H1 (cell line): ENCODE results near the gene APOL6. TPM values are rescaled to one million over a fixed set of nuclear protein-coding genes. Genes with fewer than 3 reads are reported as not detected.

Experiments
- CTCF ChIA-PET: fragments of 300-600 bp; sonication (Branson Sonifier 250); formaldehyde crosslinking; loops from one replicate; lab custom pipeline; 2021; ENCODE audit not compliant: partially characterized antibody; lab: Charles Lee
- POLR2A ChIA-PET: fragments of 300-600 bp; sonication (Branson Sonifier 250); formaldehyde crosslinking; loops from one replicate; lab custom pipeline; 2021; ENCODE audit warnings: inconsistent platforms; ENCODE audit not compliant: partially characterized antibody; lab: Charles Lee
- DNase-seq, 2 experiments: peaks; one replicate each; pipeline versions ENCODE4 v3.0.0 to v3.0.0-alpha.2; 2010 to 2022; ENCODE audit warnings: low spot score in 2 of 2, low read depth in 1 of 2, mixed read lengths in 1 of 2
- FAIRE-seq: peaks from 2 replicates; lab custom pipeline; 2011; peaks lifted over from hg19 to GRCh38; lab: Jason Lieb, UNC
- H2AFZ ChIP-seq: 2 replicates; pipeline ENCODE4 v1.8.1; 2012; ENCODE audit warnings: low read length, inconsistent platforms
- H2AK5ac ChIP-seq: 2 replicates; pipeline ENCODE4 v1.6.1; 2013; ENCODE audit warnings: low read depth, low read length
- H2BK120ac ChIP-seq: replicated peaks from 2 replicates; pipeline ENCODE3; 2013; ENCODE audit warnings: low read depth, low read length, inconsistent platforms
- H2BK12ac ChIP-seq: 2 replicates; pipeline ENCODE4 v1.6.1; 2013; ENCODE audit warnings: low read depth, low read length
- H2BK15ac ChIP-seq: 2 replicates; pipeline ENCODE4 v1.6.1; 2013; ENCODE audit warnings: low read length
- H2BK20ac ChIP-seq: 2 replicates; pipeline ENCODE4 v1.6.1; 2013; ENCODE audit warnings: low read length
- H2BK5ac ChIP-seq: 2 replicates; pipeline ENCODE4 v1.6.1; 2013; ENCODE audit warnings: low read depth, low read length
- H3K14ac ChIP-seq: 2 replicates; pipeline ENCODE4 v1.6.1; 2013; ENCODE audit warnings: inconsistent platforms; ENCODE audit not compliant: insufficient read length
- H3K18ac ChIP-seq: 2 replicates; pipeline ENCODE4 v1.6.1; 2013; ENCODE audit warnings: low read length; ENCODE audit errors: extremely low read depth
- H3K23ac ChIP-seq: 2 replicates; pipeline ENCODE4 v1.6.1; 2013; ENCODE audit warnings: inconsistent platforms; ENCODE audit not compliant: insufficient read length
- H3K23me2 ChIP-seq: 2 replicates; pipeline ENCODE4 v1.6.1; 2013; ENCODE audit warnings: low read depth, low read length
- H3K27ac ChIP-seq: 2 replicates; pipeline ENCODE4 v1.6.1; 2011; ENCODE audit warnings: low read depth, low read length, inconsistent platforms
- H3K27me3 ChIP-seq, 4 experiments: replicated peaks in 1 of 4; 1 replicate in 1 of 4; 2 replicates in 3 of 4; pipeline versions ENCODE4 v1.6.1 to v1.8.1; 2011 to 2013; ENCODE audit warnings: low read length in 3 of 4, mild to moderate bottlenecking in 3 of 4, inconsistent platforms in 2 of 4, mixed read lengths in 2 of 4, moderate library complexity in 1 of 4; ENCODE audit not compliant: control insufficient read depth in 3 of 4, insufficient read depth in 3 of 4; ENCODE audit errors: extremely low read depth in 1 of 4
- H3K36me3 ChIP-seq, 4 experiments: 2 replicates each; pipeline versions ENCODE4 v1.6.1 to v1.8.1; 2011 to 2013; ENCODE audit warnings: mild to moderate bottlenecking in 4 of 4, low read length in 3 of 4, moderate library complexity in 2 of 4, control low read depth in 1 of 4, inconsistent platforms in 1 of 4; ENCODE audit not compliant: insufficient read depth in 4 of 4, control insufficient read depth in 2 of 4
- H3K4ac ChIP-seq: replicated peaks from 2 replicates; pipeline ENCODE3; 2013; ENCODE audit warnings: low read length, low read depth, mixed read lengths, inconsistent platforms; ENCODE audit not compliant: insufficient read length
- H3K4me1 ChIP-seq, 4 experiments: replicated peaks in 1 of 4; 1 replicate in 1 of 4; 2 replicates in 3 of 4; pipeline versions ENCODE4 v1.6.1 to v1.8.1; 2011 to 2013; ENCODE audit warnings: low read length in 3 of 4, inconsistent platforms in 2 of 4, mixed read lengths in 1 of 4; ENCODE audit not compliant: insufficient read depth in 4 of 4, control insufficient read depth in 3 of 4
- H3K4me2 ChIP-seq, 2 experiments: 2 replicates each; pipeline versions ENCODE4 v1.6.1 to v1.8.1; 2011 to 2013; ENCODE audit warnings: low read depth in 2 of 2, low read length in 2 of 2, control low read depth in 1 of 2, inconsistent platforms in 1 of 2, mild to moderate bottlenecking in 1 of 2; ENCODE audit not compliant: insufficient read depth in 1 of 2
- H3K4me3 ChIP-seq, 4 experiments: fragments of 200-600, 300-600 bp in 1 of 4; sonication (generic), shearing (Covaris generic), sonication (Bioruptor Twin) in 1 of 4; 2 replicates each; pipeline versions ENCODE4 v1.5.1 to v1.8.1; 2011 to 2016; ENCODE audit warnings: low read length in 4 of 4, low read depth in 3 of 4, control low read depth in 2 of 4, inconsistent platforms in 2 of 4, mild to moderate bottlenecking in 2 of 4, mixed read lengths in 1 of 4, moderate library complexity in 1 of 4; ENCODE audit not compliant: insufficient read depth in 2 of 4; ENCODE audit errors: extremely low read depth in 1 of 4
- H3K56ac ChIP-seq: replicated peaks from 2 replicates; pipeline ENCODE3; 2013; ENCODE audit warnings: low read depth, mild to moderate bottlenecking, mixed read lengths, low read length, inconsistent platforms; ENCODE audit not compliant: insufficient read length
- H3K79me1 ChIP-seq: 2 replicates; pipeline ENCODE4 v1.6.1; 2013; ENCODE audit warnings: low read depth, low read length, control low read depth
- H3K79me2 ChIP-seq, 2 experiments: 2 replicates each; pipeline versions ENCODE4 v1.6.1 to v1.8.1; 2012 to 2013; ENCODE audit warnings: low read length in 2 of 2, mild to moderate bottlenecking in 2 of 2, inconsistent platforms in 1 of 2; ENCODE audit not compliant: insufficient read depth in 2 of 2, control insufficient read depth in 1 of 2
- H3K9ac ChIP-seq, 4 experiments: replicated peaks in 1 of 4; 1 replicate in 1 of 4; 2 replicates in 3 of 4; pipeline versions ENCODE4 v1.6.1 to v1.8.1; 2011 to 2013; ENCODE audit warnings: low read depth in 3 of 4, low read length in 3 of 4, control low read depth in 2 of 4, mild to moderate bottlenecking in 2 of 4, moderate library complexity in 2 of 4, inconsistent platforms in 1 of 4; ENCODE audit errors: extremely low read depth in 1 of 4
- H3K9me3 ChIP-seq, 2 experiments: 2 replicates each; pipeline versions ENCODE4 v1.6.1 to v1.8.1; 2012 to 2013; ENCODE audit warnings: mild to moderate bottlenecking in 2 of 2, moderate library complexity in 2 of 2, control low read depth in 1 of 2, inconsistent platforms in 1 of 2, low read depth in 1 of 2, low read length in 1 of 2, mixed read lengths in 1 of 2; ENCODE audit not compliant: insufficient read depth in 2 of 2
- H4K20me1 ChIP-seq, 2 experiments: replicated peaks in 1 of 2; 2 replicates each; pipeline versions ENCODE3 to v1.8.1; 2011 to 2013; ENCODE audit warnings: inconsistent platforms in 2 of 2, low read length in 2 of 2, mild to moderate bottlenecking in 1 of 2; ENCODE audit not compliant: insufficient read depth in 2 of 2, control insufficient read depth in 1 of 2
- H4K5ac ChIP-seq: 2 replicates; pipeline ENCODE4 v1.6.1; 2013; ENCODE audit warnings: low read length, low read depth, mixed read lengths, inconsistent platforms; ENCODE audit not compliant: insufficient read length
- H4K8ac ChIP-seq: 2 replicates; pipeline ENCODE4 v1.8.0; 2013; ENCODE audit warnings: mild to moderate bottlenecking, moderate library complexity, low read length, inconsistent platforms; ENCODE audit not compliant: insufficient read depth; ENCODE audit errors: extremely low read depth
- H4K91ac ChIP-seq: replicated peaks from 2 replicates; pipeline ENCODE3; 2013; ENCODE audit warnings: low read length, mixed read lengths, inconsistent platforms; ENCODE audit not compliant: insufficient read length
- ASH2L ChIP-seq: fragments of 200-600, 300-600 bp; sonication (generic); IDR thresholded peaks from one replicate; pipeline ENCODE4 v1.7.1; 2017; ENCODE audit warnings: low read length
- BACH1 ChIP-seq: IDR thresholded peaks from 2 replicates; pipeline ENCODE4 v1.6.1; 2012; ENCODE audit warnings: low read length, improper control_type of control experiment
- CTBP2 ChIP-seq: IDR thresholded peaks from 2 replicates; pipeline ENCODE4 v1.7.0; 2011; ENCODE audit warnings: borderline replicate concordance, mild to moderate bottlenecking, moderate library complexity, mixed read lengths, low read length; ENCODE audit not compliant: insufficient read depth, insufficient read length
- PHF8 ChIP-seq: fragments of 200-600 bp; sonication (generic); conservative IDR thresholded peaks from 2 replicates; pipeline ENCODE4 v1.7.1; 2012; ENCODE audit warnings: low read depth, mild to moderate bottlenecking, inconsistent platforms, low read length, moderate library complexity
- POU5F1 ChIP-seq: IDR thresholded peaks from 2 replicates; pipeline ENCODE4 v1.6.1; 2011; ENCODE audit warnings: low read depth, mild to moderate bottlenecking, low read length, moderate library complexity
- RAD21 ChIP-seq, 2 experiments: IDR thresholded peaks in 1 of 2; conservative IDR thresholded peaks in 1 of 2; 2 replicates each; pipeline ENCODE4 v1.6.1; 2011; ENCODE audit warnings: low read depth in 2 of 2, low read length in 2 of 2, improper control_type of control experiment in 1 of 2, inconsistent platforms in 1 of 2, mild to moderate bottlenecking in 1 of 2, moderate library complexity in 1 of 2
- TBP ChIP-seq: IDR thresholded peaks from 2 replicates; pipeline ENCODE4 v1.6.1; 2011; ENCODE audit warnings: low read depth, low read length, improper control_type of control experiment
- WGBS, 2 experiments: shearing (Covaris generic) in 1 of 2; methylation state at CpG; one replicate each; pipeline versions ENCODE4 v1.1.6 to v1.1.7; 2013 to 2015; ENCODE audit warnings: low lambda C conversion rate in 2 of 2, mixed read lengths in 2 of 2, inconsistent platforms in 1 of 2, low coverage in 1 of 2, missing lambda C conversion rate in 1 of 2; ENCODE audit not compliant: insufficient replicate concordance in 2 of 2, insufficient coverage in 1 of 2, insufficient read length in 1 of 2; ENCODE audit errors: extremely low coverage in 1 of 2, missing lambda C conversion rate in 1 of 2; 5-methylcytosine and 5-hydroxymethylcytosine counted together
- polyA plus RNA-seq, 7 experiments: library from polyadenylated mRNA; depleted of rRNA in 3 of 7; stranded (reverse) in 5 of 7; unstranded in 2 of 7; fragments of >200 nt in 5 of 7; fragments of 200-250 nt in 2 of 7; gene quantifications; 1 replicate in 5 of 7; 2 replicates in 1 of 7; 4 replicates in 1 of 7; pipeline versions ENCODE4 v1.2.1 to v1.2.3, GENCODE V29; 2011 to 2013; ENCODE audit warnings: missing spikeins in 2 of 7, mixed read lengths in 2 of 7
- total RNA-seq: library from RNA; stranded (reverse); fragmentation: NEBNext Ultra II Directional; extraction: Animal tissue kit (Norgen Biotek cat#: 25700); gene quantifications from 2 replicates; pipeline ENCODE4 v1.2.1, GENCODE V29; 2021

Gene APOL6
- total and polyA plus RNA-seq, 2 of the 8 experiments (the other 6 are each of a cell fraction or from before 2014, with no cell fraction given), result 0.06 to 0.13 TPM

DNA sequence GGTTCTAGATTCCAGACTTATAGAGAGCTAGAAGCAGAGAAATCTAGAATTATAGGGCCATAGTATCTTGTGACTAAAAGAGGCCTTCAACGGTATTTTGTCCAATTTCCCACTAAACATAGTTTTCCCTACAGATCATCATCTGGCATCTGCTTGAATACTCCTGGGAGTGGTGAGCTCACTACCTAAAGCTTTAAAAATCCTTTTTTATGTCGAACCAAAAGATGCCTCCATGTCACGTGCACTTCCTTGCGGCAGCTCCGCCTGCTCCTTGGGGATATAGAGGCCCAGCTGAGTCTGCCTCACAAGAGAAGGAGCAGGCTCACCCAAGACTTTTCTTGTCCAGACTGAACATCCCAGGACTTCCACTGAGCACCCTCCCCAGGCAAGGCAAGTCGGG, 26.8 kb upstream of the APOL6 start:
- Histone ChIP-seq H2AFZ (no peak overlapping the region), H3K4ac (no peak overlapping the region), H3K36me3 (no peaks in the 10 kb centered on the region), H2BK15ac (no peak overlapping the region), H2BK12ac (no peak overlapping the region), H3K9me3 (no peaks in the 10 kb centered on the region), H3K23ac (no peak overlapping the region), H2BK20ac (no peak overlapping the region), H3K56ac (no peak overlapping the region), H3K14ac (no peak overlapping the region), H2BK120ac (no peak overlapping the region), H3K27me3 (no peaks in the 10 kb centered on the region; a peak in 1 of 7 replicates), H3K9ac (no peak overlapping the region), H3K4me3 (no peak overlapping the region), H3K18ac (no peak overlapping the region), H2AK5ac (no peak overlapping the region), H3K79me1 (no peaks in the 10 kb centered on the region), H4K5ac (no peak overlapping the region), H4K8ac (no peak overlapping the region), H2BK5ac (no peak overlapping the region), H4K91ac (no peak overlapping the region), H3K4me2 (no peak overlapping the region), H3K79me2 (no peaks in the 10 kb centered on the region), H3K27ac (no peak overlapping the region), H4K20me1 (no peaks in the 10 kb centered on the region), H3K23me2 (peaks cover 7% of the 10 kb centered on the region; the same call in 1 of the 2 replicates), H3K4me1 (peaks cover 0 to 16% (median 10%) of the 10 kb centered on the region in 4 experiments; a peak in 4 of 7 replicates)
- FAIRE-seq, result no peak
- TF ChIP-seq POU5F1, result no peak
- no peak for TF ChIP-seq ASH2L
- no peak for TF ChIP-seq PHF8
- TF ChIP-seq TBP, result no peak
- no peak for TF ChIP-seq BACH1
- no peak for TF ChIP-seq RAD21 (IDR thresholded peaks at IDR 0.05 in 1 of 2, conservative IDR thresholded peaks at IDR 0.05 in 1 of 2; ENCODE audit: low read depth in 2 of 2, low read length in 2 of 2)
- no peak for TF ChIP-seq CTBP2
- DNase-seq, result no peak
- 93% methylated on average over 6 of the region's 6 CpGs; no CpG with 5 or more reads in 1 of the 2 experiments for WGBS, 2 experiments
- POLR2A ChIA-PET, result no interaction called here
- CTCF ChIA-PET, result interaction anchor here (0.6 to 3.3 kb wide), 16 partner anchors 8 to 270 kb away, joined by 3 to 11 read pairs (median 4); no protein-coding TSS in a partner anchor
